ENCODE data around the gene HJURP.

- TF ChIP-seq CTCF (IDR thresholded peaks at IDR 0.05) (no peak), EZH2 (IDR thresholded peaks at IDR 0.05) (no peak)
Measured at GRCh38 chr2:233867993-233868532, 13.7 kb upstream of the HJURP start, which contains the start of gene MSL3B.

All from neural progenitor cell (in vitro differentiated cells).